Dermis blood vessel endothelial cell (primary cell): Measurements from ENCODE around the gene SYCP1. TPM values are rescaled to one million over a fixed set of nuclear protein-coding genes. Genes with fewer than 3 reads are reported as not detected.
"Not testable (repeated sequence)": the region's sequence is repeated elsewhere in the genome, so short reads cannot be mapped to it uniquely, and the experiment has no call there.

Source experiments
- DNase-seq: peaks from one replicate; pipeline ENCODE4 v3.0.0; 2010
- total RNA-seq: library from RNA; depleted of rRNA; stranded (reverse); fragments of >200 nt; gene quantifications from 2 replicates; pipeline ENCODE4 v1.2.3, GENCODE V29; 2014

The SYCP1 gene
- total RNA-seq, 1 donor from 2014 or later = not detected

DNA sequence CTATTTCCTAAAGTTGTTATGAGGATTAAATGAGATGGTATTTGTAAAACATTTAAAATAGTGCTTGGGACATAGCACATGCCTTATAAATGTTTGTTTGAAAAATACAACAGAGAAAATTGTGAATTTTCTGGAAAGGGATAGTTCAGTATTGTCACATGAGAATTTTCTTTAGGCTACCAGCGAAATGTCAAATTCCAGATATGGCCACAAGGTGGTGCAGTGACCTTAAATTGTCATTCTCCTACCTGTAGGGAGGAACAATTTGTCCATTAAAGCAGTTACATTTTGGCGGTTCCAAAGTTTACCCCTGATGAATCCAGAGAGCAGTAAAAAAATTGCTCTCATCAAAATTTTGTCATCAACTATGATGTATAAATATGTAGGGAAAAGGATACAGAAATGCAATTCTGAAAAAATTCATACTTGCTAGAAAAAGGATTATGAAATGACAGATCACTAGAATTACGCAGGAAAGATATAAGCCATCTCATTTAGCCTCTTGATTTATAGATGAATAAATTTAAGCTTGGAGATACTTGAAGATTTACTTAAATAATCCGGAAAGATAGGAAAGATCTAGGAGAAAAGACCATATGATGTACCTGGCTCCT, 124.7 kb downstream of the SYCP1 start:
- peak; percentile 79 for DNase-seq

DNA sequence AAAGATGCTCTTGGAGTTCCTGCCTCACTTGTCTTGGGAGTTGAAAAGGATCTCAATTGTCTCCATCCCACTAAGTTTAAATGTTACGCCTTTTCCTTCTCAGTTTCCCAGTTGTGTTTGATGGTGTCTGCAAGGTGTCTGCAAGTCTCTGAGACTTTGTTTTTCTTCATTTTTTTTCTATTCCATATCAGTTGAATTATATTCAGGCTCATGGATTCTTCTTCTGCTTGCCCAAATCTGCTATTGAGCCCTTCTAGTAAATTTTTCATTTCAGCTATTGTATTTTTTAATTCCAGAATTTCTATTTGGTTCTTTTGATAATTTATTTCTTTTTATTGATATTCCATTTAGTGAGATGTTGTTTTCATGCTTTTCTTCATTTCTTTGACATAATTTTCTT, 127.6 kb downstream of the SYCP1 start:
- DNase-seq = no peak

DNA sequence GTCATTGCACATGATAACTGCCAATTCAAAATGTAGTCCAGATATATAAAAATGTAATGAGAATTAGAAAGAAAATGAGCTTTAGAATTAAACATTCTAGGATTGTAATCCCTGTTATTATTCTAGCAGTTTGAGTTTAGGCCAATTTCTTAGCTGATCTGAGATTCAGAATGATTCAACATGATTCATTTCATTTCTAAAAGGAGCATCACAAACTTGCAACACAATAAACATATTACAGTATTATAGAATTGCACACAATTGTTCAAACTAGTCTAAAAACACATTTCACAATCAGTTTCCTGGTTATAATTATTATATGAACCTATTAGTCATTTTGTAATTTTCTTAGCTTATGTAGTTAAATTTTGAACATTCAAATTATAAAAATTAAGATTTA, 131.6 kb downstream of the SYCP1 start:
- no peak for DNase-seq

DNA sequence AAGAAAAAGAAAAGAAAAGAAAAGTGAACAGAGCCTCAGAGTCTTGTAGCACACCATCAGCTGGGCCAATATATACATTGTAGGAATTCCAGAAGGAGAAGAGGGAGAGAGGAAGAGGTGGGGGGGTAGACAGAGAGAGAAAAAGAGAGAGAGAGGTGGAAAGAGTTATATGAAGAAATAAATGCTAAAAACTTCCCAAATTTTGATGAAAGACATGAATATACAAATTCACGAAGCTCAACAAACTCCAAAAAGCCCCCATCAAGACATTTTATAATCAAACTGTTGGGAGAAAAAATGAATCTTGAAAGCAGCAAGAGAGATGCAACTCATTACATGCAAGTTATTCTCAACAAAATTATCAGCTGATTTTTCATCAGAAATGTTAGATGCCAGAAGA, 133.4 kb downstream of the SYCP1 start:
- DNase-seq = no peak

DNA sequence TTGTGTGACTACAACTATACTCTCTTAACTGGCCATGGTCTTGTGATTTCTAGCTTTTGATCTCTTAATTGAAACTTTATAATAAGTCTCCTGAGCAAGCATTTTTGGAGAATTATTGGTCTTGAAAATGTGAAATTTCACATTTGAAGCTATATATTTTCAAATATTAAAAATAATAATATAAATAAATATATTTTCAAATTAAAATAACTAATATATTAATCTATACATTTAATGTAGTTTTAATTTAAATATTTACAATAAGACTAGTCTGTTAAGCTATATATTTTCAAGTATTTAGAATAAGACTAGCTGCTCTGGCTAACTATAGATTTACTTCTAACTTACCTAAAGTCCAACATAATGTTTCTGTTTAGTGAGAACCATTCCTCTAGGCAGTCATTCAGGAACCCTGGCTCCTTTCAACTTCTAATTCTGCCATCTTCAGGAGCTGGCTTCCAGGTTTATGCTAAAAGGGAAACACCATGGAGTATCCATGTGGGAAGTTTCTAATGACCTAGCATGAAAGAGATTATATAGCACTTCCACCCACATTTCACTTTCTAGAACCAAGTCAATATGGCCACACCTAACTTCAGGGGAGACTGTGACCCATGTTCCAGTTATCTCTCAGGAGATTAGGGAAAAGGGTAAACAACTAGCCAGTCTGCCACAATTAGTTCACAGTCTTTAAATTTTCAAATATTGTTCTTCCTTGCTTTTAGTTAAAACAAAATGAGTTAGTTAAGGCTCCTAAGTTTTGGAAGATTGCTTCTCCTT, 143.0 kb downstream of the SYCP1 start:
- DNase-seq = no peak

DNA sequence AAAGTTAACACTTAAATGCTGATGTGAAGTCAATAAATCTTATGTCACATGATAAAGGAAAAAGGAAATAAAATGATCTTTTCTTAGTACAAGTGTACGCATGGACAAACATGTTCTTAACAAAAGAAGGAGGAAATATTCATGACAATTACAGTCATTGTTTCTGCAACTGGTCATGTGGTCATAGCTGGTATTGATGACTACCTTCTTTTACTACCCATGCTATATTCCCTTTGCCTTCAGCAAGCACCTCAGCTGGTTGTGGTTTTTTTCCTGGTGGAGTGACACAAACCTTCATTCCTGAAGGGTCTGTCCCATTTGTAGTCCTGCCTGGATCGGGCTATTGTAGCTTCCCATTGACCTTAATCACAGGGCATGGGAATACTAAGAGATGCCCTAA, 151.5 kb downstream of the SYCP1 start:
- no peak for DNase-seq

DNA sequence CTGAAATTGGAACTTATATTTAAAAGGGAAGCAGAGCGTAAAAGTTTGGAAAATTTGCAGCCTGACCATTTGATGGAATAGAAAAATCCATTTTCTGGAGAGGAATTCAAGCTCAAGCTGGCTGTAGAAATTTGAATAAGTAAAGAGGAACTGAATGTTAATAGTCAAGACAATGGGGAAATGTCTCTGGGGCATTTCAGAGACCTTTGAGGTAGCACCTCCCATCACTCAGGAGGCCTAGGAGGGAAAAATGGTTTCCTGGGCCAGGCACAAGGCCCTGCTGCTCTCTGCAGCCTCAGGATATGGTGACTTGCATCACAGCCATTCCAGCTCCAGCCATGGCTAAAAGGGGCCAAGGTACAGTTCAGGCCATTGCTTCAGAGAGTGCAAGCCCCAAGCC, 157.3 kb downstream of the SYCP1 start:
- no peak for DNase-seq

DNA sequence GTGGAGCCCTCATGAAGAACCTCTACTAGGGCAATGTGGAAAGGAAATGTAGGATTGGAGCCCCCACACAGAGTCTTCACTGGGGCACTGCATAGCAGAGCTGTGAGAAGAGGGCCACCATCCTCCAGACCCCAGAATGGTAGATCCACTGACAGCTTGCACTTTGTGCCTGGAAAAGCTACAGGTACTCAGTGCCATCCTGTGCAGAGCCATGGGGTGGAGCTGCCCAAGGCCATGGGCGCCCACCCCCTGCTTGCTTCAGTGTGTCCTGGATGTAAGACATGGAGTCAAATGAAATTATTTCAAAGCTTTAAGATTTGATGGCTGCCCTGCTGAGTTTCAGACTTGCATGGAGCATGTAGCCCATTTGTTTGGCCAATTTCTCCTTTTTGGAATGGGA, 157.8 kb downstream of the SYCP1 start:
- DNase-seq = no peak

DNA sequence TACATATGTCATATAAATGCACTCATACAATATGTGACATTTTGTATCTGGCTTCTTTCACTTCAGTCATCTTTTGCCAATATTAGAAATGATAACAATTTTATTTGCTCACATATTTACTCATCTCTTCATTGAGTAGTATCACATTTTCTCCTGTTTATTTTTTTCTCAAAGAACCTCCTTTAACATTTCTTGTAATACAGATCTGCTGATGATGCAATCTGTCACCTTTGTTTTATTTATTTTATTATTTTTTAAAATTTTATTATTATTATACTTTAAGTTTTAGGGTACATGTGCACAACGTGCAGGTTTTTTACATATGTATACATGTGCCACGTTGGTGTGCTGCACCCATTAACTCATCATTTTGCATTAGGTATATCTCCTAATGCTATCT, 159.1 kb downstream of the SYCP1 start:
- no peak for DNase-seq

DNA sequence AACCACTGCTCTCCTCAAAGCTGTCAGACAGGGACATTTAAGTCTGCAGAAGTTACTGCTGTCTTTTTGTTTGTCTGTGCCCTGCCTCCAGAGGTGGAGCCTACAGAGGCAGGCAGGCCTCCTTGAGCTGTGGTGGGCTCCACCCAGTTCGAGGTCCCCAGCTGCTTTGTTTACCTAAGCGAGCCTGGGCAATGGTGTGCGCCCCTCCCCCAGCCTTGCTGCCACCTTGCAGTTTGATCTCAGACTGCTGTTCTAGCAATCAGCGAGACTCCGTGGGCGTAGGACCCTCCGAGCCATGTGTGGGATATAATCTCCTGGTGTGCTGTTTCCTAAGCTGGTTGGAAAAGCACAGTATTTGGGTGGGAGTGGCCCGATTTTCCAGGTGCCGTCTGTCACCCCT, 164.9 kb downstream of the SYCP1 start:
- DNase-seq = not testable (repeated sequence)

DNA sequence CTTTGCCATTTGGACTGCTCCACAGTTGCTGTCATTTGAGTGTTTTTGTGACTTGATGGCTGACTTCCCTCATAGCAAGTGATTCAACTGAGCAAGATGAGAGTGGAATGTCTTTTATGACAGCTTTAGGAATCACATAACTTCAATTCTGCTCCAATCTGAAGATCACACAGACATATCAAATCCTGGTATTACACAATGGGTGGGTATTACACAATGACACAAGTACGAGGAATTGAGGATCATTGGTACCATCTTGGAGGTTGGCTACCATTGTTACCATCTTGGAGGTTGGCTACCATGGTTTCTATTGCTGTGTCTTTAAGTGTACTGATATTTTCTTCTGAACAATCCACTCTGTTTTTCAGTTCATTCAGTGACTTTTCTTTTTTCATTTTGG, 166.5 kb downstream of the SYCP1 start:
- no peak for DNase-seq

DNA sequence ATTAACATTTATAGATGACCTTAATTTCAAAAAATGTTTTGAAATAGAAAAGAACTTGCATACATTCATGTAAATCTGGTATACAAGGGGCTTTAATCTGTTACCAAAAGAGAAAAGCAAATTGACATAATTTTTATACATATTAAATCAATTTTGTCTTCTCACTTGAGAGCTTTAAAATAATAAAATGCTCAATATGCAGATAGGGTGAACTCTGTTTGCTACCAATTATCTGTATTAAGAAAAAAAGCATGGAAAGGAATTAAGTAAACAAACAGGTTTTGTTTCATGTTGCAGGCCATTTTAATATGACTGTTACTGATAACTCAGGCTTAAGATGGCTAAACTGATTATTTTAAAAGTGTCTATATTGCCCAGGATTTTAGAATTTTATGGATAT, 168.9 kb downstream of the SYCP1 start:
- DNase-seq = no peak

DNA sequence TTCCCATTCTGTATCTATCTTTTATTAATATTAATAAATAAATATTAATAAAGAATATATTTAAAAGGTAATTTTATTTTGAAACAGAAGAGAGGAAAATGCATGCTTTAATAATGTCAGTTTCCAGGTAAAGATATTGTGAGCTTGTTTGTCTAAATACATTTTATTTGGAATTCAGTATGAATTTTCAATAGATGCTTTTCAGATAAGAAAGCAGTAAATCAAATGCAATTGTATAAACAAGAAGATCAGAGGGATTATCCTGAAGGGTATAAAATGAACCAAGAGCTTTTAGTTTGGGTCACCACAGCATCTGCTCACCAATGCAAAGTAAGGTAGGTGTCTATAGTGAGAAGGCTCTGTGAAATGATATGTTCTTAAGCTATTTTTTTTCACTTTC, 174.9 kb downstream of the SYCP1 start, which contains the start of gene TSHB:
Gene TSHB (plus strand): TSS at position 301 of the 400 bp plus-strand sequence. CDS start 3,537 bp downstream, outside the sequence.
- no peak for DNase-seq

DNA sequence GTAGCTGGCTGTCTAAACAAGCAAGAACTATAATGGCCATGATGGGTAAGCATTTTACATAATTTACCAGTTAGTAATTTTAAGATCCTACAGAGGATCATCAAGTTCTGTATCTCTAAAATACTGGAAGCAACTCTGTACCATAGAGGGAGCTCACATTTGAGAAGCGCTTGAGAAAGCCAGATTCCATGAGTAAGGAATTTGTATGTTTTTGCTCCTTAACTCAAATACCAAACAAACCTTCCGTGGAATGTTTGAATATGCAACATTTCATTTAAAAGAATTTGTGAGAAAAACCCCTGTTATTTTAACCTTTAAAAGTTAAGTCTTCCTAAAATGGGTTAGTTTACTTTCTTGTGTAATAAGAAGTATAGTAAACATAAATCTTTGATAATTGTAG, 176.9 kb downstream of the SYCP1 start:
- DNase-seq = no peak

DNA sequence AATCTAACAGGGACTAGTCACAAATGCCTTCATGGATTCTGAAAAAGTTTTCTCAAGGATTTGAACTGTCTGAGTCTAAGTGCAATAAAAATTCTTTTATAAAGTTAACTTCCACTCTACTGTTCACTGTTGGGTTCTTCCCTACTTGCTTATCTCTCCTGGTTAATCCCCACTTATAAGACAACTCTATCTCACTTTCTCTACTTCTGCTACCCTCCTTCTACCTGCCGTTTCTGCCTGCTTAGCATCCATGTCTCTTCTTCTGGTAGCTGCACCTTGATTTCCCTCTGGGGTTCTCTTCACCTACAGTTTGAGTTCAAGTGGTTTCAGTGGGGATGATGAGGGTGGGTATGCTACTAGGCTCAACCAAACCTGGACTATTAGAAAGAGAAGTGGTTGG, 181.0 kb downstream of the SYCP1 start:
- DNase-seq = no peak

DNA sequence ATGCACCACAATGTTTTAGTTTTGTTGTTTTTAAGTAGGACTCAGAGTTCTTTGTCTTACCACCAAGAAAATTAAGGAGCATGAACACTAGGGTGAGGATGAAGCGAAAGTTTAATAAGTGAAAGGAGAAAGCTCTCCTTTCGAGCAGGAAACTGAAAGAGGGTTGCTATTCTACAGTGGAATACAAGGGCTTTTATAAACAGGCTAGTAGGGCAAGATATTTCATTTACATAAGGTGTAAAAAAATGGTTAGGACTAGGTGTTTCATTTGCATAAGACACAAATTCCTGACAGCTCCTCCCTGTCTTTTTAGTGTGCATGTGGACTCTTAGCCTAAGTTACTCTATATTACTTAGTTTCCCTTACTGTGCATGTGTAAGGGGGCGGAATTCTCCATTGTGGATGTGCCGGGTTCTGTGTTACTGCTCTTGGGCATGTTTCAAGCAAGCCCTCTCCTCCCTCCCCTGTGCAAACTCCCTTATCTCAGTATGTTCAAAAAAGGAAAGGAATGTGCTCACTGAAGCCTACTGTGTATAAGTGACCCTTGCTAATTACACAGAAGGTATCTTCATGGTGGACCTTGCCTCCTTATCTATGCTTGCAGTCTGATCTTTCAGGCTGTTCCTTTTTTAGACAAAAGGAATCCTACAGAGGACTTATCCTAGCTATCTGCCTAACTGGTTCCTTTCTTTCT, 182.3 kb downstream of the SYCP1 start:
- no peak for DNase-seq

DNA sequence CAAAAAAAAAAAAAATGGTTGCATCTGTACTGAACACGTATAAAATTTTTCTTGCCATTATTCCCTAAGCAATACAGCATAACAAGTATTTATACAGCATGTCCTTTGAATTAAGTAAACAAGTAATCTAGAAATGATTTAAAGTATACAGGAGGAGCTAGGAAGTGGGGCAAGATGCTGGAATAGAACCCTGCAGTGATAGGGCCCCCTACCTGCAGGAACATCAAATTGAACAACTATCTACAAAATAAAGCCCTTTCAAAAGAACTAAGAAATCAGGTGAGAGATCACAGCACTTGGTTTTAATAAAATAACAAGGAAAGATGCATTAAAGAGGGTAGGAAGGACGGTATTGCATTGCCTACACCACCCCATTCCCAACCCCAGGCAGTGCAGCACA, 185.8 kb downstream of the SYCP1 start:
- no peak for DNase-seq

DNA sequence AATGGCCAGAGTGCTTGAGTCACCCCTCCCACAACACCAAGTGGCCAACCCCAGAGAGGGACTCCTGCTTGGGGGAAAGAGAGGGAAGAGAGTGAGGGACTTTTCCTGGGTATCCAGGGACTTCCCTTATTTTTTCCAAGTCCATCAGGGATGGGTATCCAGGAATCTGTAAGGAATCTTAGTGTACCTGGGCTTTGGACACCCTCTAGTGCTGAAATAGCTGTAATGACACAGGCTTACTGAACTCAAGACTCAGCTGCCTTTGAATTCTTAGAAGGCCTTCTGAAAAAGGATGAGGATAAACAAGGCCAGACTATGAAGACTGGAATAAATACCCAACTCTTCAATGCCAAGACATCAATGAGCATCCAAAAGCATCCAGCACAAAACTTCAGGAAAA, 187.0 kb downstream of the SYCP1 start:
- DNase-seq = peak; percentile 24

Other genes starting within 250 kb of the SYCP1 start
- gene DENND2C, start 184.8 kb upstream of the SYCP1 start, total RNA-seq = 2.9 and 4.0 TPM in 2 replicates
- gene AMPD1, start 159.3 kb upstream of the SYCP1 start, total RNA-seq = not detected in 2 replicates
- 77.9 and 96.6 TPM in 2 replicates for gene NRAS, start 138.1 kb upstream of the SYCP1 start, total RNA-seq
- 656 and 875 TPM in 2 replicates for gene CSDE1, start 96.9 kb upstream of the SYCP1 start, total RNA-seq
- gene SIKE1, start 74.2 kb upstream of the SYCP1 start, total RNA-seq = 44.9 and 63.4 TPM in 2 replicates
- not detected in 2 replicates for gene TSHB, start 175.0 kb downstream of the SYCP1 start, total RNA-seq
- 1.3 and 5.3 TPM in 2 replicates for gene TSPAN2, start 234.6 kb downstream of the SYCP1 start, total RNA-seq